HG02678 (cell line): ENCODE data around the gene RDH16.
"Not testable (repeated sequence)": the region's sequence is repeated elsewhere in the genome, so short reads cannot be mapped to it uniquely, and the experiment has no call there.

Source experiments
- ATAC-seq: cut with Tn5 transposase; IDR thresholded peaks from one replicate; pipeline ENCODE4 v1.9.1; 2021; ENCODE audit warnings: mild to moderate bottlenecking, moderate library complexity; ENCODE audit not compliant: unreplicated experiment

The RDH16 gene

GRCh38 chr12:56954958-56955355 lies 2.5 kb downstream of the RDH16 start:
- no peak for ATAC-seq

- ATAC-seq, result no peak
Observed at GRCh38 chr12:56954057-56954957, 3.1 kb downstream of the RDH16 start.

- ATAC-seq, result no peak
Observed at GRCh38 chr12:56953314-56953713, 4.1 kb downstream of the RDH16 start.

GRCh38 chr12:56951582-56952339 lies 5.6 kb downstream of the RDH16 start:
- no peak for ATAC-seq

- no peak for ATAC-seq
Observed at GRCh38 chr12:56948881-56949280, 8.5 kb downstream of the RDH16 start.

GRCh38 chr12:56948457-56948777 lies 9.0 kb downstream of the RDH16 start:
- no peak for ATAC-seq

GRCh38 chr12:56947633-56948456 lies 9.6 kb downstream of the RDH16 start:
- no peak for ATAC-seq

- no peak for ATAC-seq
Observed at GRCh38 chr12:56943878-56944277, 13.5 kb downstream of the RDH16 start.

GRCh38 chr12:56943374-56943773 lies 14.0 kb downstream of the RDH16 start:
- not testable (repeated sequence) for ATAC-seq

GRCh38 chr12:56941299-56942017 lies 15.9 kb downstream of the RDH16 start:
- ATAC-seq, result no peak

GRCh38 chr12:56940942-56941298 lies 16.5 kb downstream of the RDH16 start:
- not testable (repeated sequence) for ATAC-seq

GRCh38 chr12:56935752-56936151 lies 21.7 kb downstream of the RDH16 start:
- ATAC-seq, result no peak

- no peak for ATAC-seq
Observed at GRCh38 chr12:56935157-56935556, 22.3 kb downstream of the RDH16 start.

- no peak for ATAC-seq
Observed at GRCh38 chr12:56933826-56934625, 23.4 kb downstream of the RDH16 start, which contains the start of gene SDR9C7. SDR9C7 (minus strand) TSS chr12:56934408; CDS start chr12:56934261, 147 bp downstream.

- no peak for ATAC-seq
Observed at GRCh38 chr12:56932867-56933266, 24.5 kb downstream of the RDH16 start.

GRCh38 chr12:56932146-56932545 lies 25.3 kb downstream of the RDH16 start:
- no peak for ATAC-seq

GRCh38 chr12:56931474-56931978 lies 25.9 kb downstream of the RDH16 start:
- no peak for ATAC-seq

- no peak for ATAC-seq
Observed at GRCh38 chr12:56930241-56930640, 27.2 kb downstream of the RDH16 start.

GRCh38 chr12:56929780-56930179 lies 27.6 kb downstream of the RDH16 start:
- ATAC-seq, result no peak

GRCh38 chr12:56928262-56928661 lies 29.1 kb downstream of the RDH16 start:
- no peak for ATAC-seq
